GM19397 (cell line): Measurements from ENCODE around the gene NDC1.

Experiments
- ATAC-seq: cut with Tn5 transposase; IDR thresholded peaks from one replicate; pipeline ENCODE4 v1.9.1; 2021; ENCODE audit warnings: mild to moderate bottlenecking, moderate library complexity; ENCODE audit not compliant: unreplicated experiment

The NDC1 gene

DNA sequence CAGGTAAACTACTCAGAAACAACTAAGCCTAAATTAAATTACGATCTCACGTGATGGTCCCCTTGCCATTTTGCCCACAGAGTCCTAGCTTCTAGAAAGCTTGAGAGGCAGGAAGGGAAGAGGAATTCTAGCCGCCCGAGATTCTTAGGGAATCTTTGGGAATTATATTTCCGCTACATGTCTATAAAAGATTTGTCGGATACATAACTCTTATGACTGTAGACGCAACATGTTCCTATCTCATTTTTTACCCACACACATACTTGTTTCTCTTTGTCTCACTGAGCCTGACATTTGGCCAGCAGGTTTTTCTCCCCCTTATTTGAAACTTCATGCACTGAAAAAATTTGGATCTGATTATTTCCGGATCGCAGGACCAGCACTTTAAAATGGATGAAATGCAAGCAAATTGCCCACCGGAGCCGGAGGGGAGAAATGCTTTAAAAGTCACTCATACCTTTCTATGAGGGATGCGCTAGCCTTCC is 104.6 kb downstream of the NDC1 start:
- ATAC-seq = no peak

DNA sequence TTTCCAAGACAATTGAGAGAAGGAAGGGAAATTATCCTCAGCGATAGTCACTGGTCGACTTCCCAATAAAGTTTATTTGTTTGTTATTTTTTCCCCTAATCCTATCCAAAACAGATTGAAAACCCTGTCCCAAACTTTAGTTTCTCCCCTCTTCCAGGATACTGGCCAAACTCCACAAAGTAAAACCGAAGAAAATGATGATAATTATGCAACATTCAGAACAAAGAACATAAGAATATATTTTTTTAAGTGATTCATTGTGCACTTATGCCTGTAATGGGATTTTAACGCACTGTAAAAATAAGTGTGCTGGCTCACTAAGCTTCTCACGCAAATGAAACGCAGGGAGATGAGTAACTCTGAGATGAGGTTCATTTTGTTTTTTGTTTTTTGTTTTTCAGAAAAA is 105.2 kb downstream of the NDC1 start:
- no peak for ATAC-seq

DNA sequence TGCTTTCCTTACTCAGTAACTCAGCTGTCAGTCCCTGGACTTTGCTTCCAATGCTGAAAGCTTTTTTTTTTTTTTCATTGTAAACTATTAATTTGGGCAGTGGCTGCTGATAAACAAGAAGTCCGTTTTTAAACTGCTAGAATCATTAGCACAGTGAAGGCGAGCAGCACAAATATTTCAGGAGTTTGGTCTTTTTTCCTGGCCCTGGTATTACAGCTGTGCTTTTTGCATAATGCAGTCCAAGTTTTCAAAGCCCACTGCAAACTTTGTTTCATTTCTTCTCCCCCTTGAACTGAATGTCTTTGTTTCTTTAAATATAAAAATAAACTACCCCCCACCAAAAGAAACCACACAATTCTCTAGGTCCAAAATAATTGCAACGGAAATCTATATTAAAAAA is 105.7 kb downstream of the NDC1 start:
- no peak for ATAC-seq

DNA sequence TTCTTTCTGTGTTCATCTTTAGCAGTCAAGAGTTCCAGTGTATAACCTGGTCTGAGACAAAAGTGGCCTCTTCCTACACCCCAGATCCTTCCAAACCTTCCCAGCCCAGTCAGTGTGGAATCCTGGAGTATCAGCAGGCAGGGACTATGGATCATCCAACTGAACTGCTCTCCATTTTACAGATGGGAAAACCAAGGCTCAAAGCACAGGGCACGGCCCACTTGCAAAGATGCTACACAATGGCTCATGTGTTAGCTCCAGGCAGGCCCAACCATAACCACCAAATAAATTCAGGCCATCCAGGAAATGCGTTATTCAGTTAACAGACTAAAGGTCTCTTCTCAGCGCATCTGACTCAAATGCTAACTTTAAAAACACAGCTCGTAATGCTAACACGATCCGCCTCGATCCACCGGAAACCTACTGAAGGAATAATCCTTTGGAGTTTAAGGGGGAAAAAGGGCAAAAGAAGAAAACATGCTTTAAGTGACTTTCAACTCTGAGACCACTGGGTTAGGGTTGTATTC is 106.3 kb downstream of the NDC1 start:
- no peak for ATAC-seq

DNA sequence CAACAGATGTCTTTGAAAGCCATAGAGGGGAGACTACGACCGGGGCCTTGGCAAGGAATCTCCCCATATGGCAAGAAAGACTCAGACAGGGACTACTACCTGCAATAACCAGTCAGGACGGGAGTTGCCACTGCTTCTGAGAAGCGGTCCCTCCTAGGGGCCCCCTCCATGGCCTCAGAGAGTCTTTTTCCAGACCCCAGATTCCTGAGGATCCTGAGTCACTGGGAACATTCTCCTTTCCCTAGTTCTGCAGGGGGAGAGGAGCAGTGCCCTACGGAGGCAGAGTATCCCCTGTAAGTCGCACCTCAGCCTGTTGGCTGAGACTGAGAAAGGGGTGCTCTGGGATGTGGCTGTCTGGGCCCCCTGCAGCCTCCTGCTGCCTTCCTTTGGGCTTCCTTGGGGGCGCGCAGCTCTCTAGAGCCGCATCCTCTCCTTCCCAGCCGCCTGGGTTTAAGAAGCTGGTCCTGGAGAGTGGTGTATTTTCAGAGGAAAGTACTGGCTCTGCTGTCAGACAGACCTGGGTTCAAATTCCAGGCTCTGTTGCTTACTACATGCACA is 107.0 kb downstream of the NDC1 start:
- ATAC-seq = no peak

DNA sequence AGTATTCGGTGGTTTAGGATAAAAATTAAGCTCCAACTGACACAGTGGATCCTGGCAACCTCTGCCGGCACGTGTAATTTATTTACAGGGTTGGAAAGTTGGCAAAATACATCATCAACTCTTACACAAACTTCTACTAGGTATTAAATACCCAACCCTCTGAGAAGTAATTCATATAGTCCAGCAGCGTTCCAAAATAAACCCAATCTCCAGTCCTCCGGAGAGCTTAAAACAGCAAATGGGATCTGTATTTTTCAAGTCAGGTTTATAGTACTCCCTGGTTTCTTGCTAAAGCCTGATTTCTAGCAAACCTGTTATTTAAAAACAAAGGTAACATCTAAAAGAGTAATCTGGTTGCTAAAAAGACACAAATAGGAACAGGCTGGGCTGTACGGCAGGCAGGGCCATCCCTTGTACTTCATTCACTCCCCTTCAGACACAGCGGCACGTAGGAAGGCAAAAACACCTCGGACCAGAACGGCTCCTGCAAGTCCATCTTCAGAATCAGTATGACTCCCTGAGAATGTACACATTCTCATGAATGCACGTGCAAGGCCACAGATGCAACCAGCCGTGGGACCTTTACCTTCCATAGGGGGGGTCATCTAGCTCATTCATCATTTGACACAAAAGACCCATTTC is 107.8 kb downstream of the NDC1 start:
- ATAC-seq = no peak

DNA sequence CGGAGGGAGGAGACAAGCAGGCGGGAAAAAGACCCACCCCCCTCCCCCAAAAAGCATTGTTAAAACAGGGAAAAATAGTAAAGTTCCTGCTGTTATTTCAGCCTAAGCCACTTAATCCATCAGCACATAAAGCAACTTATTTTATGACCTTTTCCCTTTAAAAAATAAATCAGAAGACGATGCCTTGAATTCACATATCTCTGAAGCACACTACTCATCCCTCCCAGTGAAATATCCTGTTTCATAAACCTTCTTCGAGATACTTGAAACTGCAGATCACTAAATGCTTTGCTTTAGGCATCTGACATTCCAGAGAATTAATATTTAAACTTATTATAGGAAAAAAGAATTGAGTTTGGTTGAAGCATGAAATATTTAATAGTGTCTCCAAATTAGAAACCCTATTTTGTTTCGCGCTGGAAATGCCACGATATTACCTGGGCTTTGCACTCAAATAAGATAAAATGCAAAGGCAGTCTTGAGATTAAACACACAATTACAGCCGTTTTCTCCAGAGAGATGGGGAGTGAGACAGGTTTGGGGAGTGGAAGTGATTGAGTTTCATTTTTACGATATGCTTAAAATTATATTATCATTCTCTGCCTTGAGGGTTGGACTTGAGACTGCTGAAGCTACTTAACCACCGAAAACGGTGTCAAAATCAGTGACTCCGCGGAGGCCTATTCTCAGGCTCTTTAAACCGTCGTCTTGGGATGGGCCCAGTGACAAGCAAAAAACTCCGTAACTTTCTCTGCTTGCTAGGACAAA is 108.5 kb downstream of the NDC1 start:
- no peak for ATAC-seq

DNA sequence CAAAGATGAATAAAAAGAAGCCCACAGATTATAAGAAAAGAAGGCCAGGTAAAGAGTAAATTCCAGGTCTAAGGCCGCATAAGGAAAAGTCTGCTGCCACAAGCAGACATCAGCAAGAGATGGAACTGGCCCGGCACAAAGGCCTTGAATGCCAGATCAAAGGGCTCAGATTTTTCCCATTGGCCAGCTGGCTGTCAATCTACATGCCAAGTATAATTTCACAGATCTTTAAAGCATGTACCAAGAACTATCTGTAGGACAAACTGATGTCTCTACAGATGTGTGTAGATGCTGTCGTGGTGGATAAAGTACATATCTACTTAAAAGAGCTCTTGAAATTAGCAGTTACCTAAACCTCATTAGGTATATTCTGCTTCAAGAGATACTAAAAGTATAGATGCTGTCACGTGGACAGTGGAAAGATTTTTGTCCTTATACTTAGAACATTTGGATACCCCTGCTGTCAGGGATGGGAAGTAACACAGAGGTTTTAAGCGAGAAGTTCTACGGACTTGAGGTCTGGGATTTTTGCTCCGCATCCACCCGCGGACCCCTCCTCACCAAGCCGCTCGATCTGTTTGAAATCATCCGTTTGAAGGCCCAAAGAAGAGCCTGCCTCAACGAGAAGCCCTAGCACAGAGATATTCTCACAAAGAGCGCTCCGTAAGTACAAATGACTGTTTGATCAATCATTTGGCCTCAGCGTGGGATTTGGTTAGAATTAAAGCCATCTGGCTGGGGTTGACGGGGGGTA is 109.2 kb downstream of the NDC1 start:
- no peak for ATAC-seq

DNA sequence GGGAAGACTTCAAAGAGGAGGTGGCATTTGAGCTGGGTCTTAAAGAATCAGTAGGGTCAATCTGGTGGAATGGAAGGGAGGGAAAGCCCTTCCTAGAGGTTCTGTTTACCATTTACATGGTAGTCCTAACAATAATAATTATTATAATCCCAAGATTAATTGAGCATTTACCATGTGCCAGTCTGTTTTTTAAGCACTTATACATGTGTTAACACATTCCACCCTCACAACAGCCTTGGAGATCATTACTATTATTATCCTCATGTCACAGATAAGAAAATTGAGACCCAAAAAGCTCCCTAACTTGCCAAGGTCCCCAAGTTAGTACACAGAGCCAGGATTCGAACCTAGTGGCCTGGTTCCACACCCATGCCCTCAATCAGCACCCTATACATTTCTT is 109.9 kb downstream of the NDC1 start:
- ATAC-seq = no peak

DNA sequence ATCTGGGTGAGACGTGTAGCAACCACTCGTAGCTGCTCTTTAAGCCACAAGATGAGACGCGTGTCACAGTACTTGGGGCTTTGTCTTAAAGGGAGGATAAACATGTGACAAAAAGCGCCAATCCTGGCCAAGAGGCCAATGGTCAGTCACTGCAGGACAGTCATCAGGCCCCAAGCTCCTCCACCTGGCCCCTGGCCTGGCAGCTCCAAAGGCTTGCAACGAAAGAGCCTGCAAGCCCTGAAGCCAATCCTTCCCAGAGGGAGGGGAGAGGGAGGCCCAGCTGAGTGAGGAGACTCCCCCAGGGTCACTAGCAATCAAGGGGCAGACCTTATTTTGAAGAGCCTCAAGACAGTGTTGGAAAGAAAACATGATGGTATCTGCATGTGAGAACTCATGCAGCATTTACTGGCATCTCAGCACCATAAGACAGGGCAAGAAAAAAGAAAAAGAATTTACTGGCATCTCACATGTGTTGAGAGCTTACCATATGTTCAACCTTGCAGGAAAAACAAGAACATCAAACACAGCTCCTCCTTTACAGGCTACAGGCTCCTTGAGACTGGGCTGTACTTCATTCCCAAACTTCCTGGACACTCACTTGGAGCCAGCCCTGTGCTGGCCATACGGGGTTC is 110.5 kb downstream of the NDC1 start:
- no peak for ATAC-seq

DNA sequence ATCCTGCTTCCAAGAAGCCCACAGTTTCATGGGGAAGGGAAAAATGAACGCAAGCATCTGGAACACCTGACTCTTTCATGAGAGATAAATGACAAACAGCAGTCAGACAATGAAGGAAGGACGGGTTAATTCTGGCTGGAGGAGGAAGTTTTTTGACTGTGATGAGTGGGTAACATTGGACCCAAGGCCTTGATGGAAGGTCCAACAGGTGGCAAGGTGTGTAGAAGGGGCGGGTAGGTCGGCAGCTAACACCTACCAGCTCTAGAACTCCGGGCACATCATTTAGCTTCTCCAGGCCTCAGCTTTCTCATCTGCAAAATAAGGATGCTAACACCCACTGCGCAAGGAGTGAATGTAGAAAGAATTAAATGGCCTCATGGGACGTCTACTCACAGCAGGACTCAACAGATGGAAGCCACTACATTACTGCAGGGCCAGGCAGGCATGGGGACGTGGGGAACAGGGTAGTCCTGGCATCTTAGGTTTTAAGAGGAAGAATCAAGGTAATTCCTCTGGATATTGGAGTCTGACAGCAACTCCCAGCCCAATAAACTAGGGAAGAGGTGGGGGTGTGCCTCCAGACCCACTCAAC is 112.0 kb downstream of the NDC1 start:
- ATAC-seq = no peak

DNA sequence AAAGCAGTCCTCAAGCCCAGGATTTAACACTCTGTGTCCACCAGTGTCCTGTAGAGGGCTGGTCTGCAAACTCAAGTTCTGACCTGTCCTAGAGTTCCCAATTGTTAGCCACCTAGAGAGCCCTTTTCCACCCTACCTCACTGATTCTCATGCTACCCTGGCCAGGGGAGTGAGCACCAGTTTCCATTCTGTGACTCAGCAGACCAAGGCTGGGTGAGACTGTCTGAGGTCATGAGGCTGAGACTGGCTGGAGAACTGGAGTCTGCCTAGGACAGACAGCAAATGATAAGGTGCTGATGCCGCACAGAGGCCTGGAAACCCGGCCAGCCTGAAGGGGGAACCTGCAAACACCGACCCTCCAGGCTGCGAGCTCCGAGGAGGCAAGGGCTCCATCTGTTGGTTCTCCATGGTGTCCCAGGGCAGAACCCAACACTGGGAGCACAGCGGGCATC is 112.8 kb downstream of the NDC1 start:
- ATAC-seq = no peak

DNA sequence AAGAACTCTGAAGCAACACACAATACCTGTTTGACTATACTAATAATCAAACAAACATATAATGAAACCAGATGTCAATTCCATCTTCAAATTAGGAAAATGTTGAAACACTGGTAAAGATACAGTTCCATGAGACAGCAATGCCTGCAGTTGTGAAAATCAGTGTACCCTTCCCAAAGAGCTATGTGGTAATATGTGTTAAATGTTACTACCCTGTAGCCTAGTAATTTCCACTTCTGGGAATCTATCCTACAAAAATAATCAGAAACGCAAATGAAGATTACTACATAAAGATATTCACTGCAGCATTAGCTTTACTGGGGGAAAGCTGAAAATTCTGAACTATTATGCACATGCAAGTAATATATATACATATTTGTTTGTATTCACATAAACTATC is 116.1 kb downstream of the NDC1 start:
- ATAC-seq = no peak

DNA sequence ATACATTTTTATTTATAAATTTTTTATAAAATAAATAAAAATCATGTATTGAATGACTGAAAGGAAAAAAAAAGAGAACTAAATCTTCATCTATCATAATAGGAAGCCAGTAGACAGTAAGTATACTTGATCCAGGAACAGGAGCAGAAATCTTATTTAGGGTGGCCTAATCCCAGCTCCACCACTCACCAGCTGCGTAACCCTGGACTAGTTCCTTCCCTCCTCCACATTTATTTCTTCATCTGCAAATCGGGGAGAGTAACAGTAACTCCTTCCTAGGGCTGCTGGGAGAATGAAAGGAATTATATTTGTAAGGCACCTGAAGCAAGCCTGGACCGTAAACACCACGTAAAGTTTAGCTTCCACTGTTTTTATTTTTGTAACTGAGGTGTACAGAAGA is 117.0 kb downstream of the NDC1 start:
- no peak for ATAC-seq

DNA sequence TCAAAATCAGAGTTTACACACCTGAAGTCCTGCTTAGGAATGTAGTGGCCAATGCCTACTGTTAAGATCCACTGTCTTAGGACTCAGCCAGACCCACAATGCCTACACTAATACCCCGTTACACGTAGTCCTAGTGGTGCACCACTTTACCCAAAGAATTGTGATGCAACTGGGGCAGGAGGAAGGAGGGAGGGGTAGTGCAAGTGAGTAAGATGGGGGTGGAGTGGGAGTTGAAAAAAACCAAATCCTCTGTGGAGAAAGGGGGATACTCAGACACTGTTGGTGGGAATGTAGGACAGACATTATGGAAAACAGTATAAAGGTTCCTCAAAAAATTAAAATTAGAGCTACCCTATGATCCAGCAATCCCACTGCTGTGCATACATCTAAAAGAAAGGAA is 118.6 kb downstream of the NDC1 start:
- ATAC-seq = no peak

DNA sequence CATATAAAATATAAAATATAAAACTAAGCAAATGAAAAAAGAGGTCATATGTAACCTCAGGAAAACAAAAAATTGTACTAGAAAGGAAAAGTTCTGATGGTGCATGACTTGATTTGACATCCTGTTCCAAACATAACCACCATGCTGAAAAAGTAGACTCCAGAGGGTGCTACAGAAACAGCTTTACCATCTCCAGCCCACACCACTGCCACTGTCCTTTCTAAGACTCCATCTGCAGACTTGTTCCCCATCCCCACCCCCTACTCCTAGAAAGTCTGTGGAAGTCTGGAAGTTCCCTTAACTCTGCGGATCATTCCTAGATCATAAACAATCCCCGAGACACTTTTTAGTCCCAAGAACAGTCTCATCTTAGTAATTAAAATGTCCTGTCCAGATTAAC is 119.7 kb downstream of the NDC1 start:
- ATAC-seq = no peak

DNA sequence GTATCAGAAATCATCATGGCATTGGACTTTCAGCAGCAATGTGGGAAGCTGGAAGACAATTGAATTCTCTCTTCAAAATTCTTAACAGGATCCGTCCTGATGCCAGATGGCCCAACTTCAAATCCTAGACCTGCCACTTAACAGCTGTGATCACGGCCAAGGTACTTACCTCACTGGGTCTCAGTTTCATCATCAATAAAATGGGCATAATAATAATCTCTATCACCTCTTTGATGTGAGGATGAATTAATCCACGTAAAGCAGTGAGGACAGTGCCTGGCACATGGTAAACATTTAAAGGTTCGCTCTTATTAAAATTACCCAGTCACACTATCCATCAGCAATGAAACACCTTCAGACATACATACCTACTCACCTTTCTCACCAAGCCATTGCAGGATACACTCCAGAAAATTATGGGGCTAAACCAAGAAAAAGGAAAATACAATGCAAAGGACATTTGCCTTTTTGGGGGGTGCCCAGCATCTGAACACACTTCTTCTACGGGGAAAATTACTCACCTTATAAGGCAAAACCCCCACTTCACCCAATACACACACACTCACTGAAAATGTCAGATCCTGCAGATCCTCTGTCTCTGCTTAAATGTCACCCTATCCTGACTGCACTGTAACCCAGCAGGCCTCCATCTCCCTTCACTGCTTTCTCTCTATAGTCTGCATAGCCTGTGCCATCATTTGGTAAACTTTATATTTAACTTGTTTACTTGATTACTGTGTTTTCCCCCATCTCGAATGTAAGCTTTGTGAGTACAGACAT is 120.9 kb downstream of the NDC1 start:
- ATAC-seq = no peak

DNA sequence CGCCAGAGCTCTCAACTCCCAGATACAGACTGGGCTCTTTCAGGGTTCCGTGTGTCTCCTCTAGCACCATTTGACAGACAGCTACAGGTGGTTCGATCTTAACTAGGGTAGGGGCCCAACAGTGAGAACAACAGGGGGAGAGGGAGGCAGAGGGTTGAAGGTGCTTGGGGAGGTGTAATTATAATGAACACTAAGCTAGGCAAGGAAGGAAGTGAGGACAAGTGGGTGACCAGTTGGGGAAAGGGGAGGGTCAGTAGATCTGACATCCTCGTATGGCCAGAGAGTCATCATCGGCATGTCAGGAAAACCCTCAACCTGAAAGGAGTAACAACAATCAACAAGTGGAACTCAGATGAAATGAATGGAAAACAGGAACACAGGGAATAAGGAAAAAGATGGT is 121.9 kb downstream of the NDC1 start:
- no peak for ATAC-seq

DNA sequence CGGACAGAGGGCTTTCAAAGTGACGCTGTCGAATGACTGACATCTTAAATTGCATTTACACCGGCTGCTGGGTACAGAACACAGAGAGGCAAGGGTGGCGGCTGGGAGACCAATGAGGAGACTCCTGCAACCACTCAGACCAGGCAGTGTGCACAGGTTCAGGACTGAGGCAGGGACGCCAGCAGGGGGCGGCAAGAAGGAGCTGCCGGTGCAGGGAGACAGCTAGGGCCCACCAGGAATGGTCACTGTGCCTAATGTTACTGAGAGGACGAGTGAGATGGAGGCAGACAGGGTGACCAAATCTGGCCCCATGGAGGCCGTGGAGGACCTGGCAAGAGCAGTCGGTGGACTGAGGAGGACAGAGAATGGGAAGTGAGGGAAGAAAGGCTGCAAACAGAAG is 122.6 kb downstream of the NDC1 start:
- no peak for ATAC-seq
